MM.1S (cell line): ENCODE data around the gene FPR3.

Source experiments
- CTCF ChIP-seq: fragments of 300-600 bp; sonication (generic); IDR thresholded peaks from 2 replicates; pipeline ENCODE4 v1.5.1; 2016; ENCODE audit warnings: antibody characterized with exemption, low read length, mixed read lengths
- EZH2 ChIP-seq: fragments of 300-600 bp; sonication (generic); optimal IDR thresholded peaks from 2 replicates; pipeline ENCODE3; 2017; ENCODE audit warnings: low read depth, mild to moderate bottlenecking, antibody characterized with exemption, low read length, mixed read lengths
- EZH2phosphoT487 ChIP-seq: fragments of 300-600 bp; sonication (generic); IDR thresholded peaks from 2 replicates; pipeline ENCODE4 v1.6.1; 2018; ENCODE audit warnings: antibody characterized with exemption, low read length

- TF ChIP-seq CTCF (no peak), EZH2 (no peak), EZH2phosphoT487 (no peak)
Measured at GRCh38 chr19:51809787-51810186, 14.8 kb downstream of the FPR3 start.
